Neural cell (in vitro differentiated cells): ENCODE measurements around the gene PCCA.

Experiments used
- CTCF ChIP-seq: fragments of 450-650 bp; IDR thresholded peaks from 2 replicates; pipeline ENCODE4 v1.5.1; 2014; ENCODE audit warnings: antibody characterized with exemption, mild to moderate bottlenecking, moderate library complexity; ENCODE audit not compliant: poor library complexity, severe bottlenecking
- EP300 ChIP-seq: fragments of 450-650 bp; conservative IDR thresholded peaks from 2 replicates; pipeline ENCODE4 v1.6.1; 2014; ENCODE audit warnings: antibody characterized with exemption, mild to moderate bottlenecking, moderate library complexity; ENCODE audit not compliant: poor library complexity, severe bottlenecking
- EZH2 ChIP-seq: fragments of 200-600, 300-800 bp; shearing (Covaris generic), sonication (generic); IDR thresholded peaks from 2 replicates; pipeline ENCODE4 v1.6.1; 2014; ENCODE audit warnings: antibody characterized with exemption, low read length, borderline replicate concordance, mild to moderate bottlenecking; ENCODE audit not compliant: insufficient read depth, poor library complexity, severe bottlenecking
- MXI1 ChIP-seq: fragments of 450-650 bp; conservative IDR thresholded peaks from 2 replicates; pipeline ENCODE4 v1.6.1; 2014; ENCODE audit warnings: antibody characterized with exemption, mild to moderate bottlenecking; ENCODE audit not compliant: poor library complexity, severe bottlenecking
- POLR2AphosphoS5 ChIP-seq: IDR thresholded peaks from 2 replicates; pipeline ENCODE4 v1.6.1; 2012
- REST ChIP-seq: IDR thresholded peaks from 2 replicates; pipeline ENCODE4 v1.6.1; 2012; ENCODE audit warnings: borderline replicate concordance
- SMC3 ChIP-seq: fragments of 450-650 bp; conservative IDR thresholded peaks from 2 replicates; pipeline ENCODE4 v1.6.1; 2014; ENCODE audit warnings: antibody characterized with exemption, mild to moderate bottlenecking, moderate library complexity; ENCODE audit not compliant: poor library complexity
- TAF1 ChIP-seq: IDR thresholded peaks from 2 replicates; pipeline ENCODE4 v1.6.1; 2012; ENCODE audit warnings: low read depth

GRCh38 chr13:100432611-100433010 is 343.7 kb downstream of the PCCA start:
- TF ChIP-seq POLR2AphosphoS5 = no peak
- no peak for TF ChIP-seq CTCF
- TF ChIP-seq REST = no peak
- TF ChIP-seq EP300 = no peak
- no peak for TF ChIP-seq SMC3
- no peak for TF ChIP-seq MXI1
- TF ChIP-seq TAF1 = no peak
- no peak for TF ChIP-seq EZH2
